ENCODE data around the gene PSMB9.

The PSMB9 gene

GRCh38 chr6:32857156-32857891, 3.3 kb downstream of the PSMB9 start:
- no peaks in the 10 kb centered on the region for H3K9me2 ChIP-seq (ENCODE audit: low read depth, low read length)
- peaks cover 36% of the 10 kb centered on the region for H3K36me3 ChIP-seq (ENCODE audit: insufficient read depth, low read length)
- TF ChIP-seq EZH2 (IDR thresholded peaks at IDR 0.05; ENCODE audit: borderline replicate concordance, low read length), result no peak
- TF ChIP-seq, protein P1, sequence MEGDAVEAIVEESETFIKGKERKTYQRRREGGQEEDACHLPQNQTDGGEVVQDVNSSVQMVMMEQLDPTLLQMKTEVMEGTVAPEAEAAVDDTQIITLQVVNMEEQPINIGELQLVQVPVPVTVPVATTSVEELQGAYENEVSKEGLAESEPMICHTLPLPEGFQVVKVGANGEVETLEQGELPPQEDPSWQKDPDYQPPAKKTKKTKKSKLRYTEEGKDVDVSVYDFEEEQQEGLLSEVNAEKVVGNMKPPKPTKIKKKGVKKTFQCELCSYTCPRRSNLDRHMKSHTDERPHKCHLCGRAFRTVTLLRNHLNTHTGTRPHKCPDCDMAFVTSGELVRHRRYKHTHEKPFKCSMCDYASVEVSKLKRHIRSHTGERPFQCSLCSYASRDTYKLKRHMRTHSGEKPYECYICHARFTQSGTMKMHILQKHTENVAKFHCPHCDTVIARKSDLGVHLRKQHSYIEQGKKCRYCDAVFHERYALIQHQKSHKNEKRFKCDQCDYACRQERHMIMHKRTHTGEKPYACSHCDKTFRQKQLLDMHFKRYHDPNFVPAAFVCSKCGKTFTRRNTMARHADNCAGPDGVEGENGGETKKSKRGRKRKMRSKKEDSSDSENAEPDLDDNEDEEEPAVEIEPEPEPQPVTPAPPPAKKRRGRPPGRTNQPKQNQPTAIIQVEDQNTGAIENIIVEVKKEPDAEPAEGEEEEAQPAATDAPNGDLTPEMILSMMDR (IDR thresholded peaks at IDR 0.05; ENCODE audit: low read length), result no peak
- H4K20me1 ChIP-seq (ENCODE audit: insufficient read depth, low read length), result no peaks in the 10 kb centered on the region
- H3K4me2 ChIP-seq (ENCODE audit: low read length), result no peak overlapping the region
- no peak overlapping the region for H3K4me3 ChIP-seq (ENCODE audit: low read depth, low read length, poor library complexity, severe bottlenecking)
- H3F3A ChIP-seq (ENCODE audit: insufficient read depth, low read length), result no peaks in the 10 kb centered on the region
- H2AFZ ChIP-seq (ENCODE audit: low read length), result no peak overlapping the region
- no peak overlapping the region for H3K9ac ChIP-seq (ENCODE audit: low read length)
- H3K4me1 ChIP-seq (ENCODE audit: insufficient read depth, low read length, severe bottlenecking), result peaks cover 27% of the 10 kb centered on the region
- no peaks in the 10 kb centered on the region for H3K27me3 ChIP-seq (ENCODE audit: insufficient read depth, low read length)
- H3K79me2 ChIP-seq (ENCODE audit: insufficient read depth, low read length), result no peaks in the 10 kb centered on the region
- no peak overlapping the region for H3K27ac ChIP-seq (ENCODE audit: low read depth, low read length, poor library complexity, severe bottlenecking)
- H3K9me3 ChIP-seq (ENCODE audit: low read length), result no peaks in the 10 kb centered on the region

DNA sequence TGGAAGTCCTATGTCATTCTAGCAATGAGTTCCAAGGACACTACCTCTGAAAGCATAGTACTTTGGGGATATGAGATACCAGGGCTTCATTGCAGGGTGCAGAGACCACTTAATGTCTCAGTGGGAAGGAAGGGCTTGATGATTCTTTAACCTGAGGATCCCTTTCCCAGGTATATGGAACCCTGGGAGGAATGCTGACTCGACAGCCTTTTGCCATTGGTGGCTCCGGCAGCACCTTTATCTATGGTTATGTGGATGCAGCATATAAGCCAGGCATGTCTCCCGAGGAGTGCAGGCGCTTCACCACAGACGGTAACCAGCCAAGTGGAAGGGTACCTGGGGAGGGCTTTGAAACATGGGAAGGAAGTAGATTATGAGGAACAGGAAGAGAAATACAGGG, 4.2 kb downstream of the PSMB9 start:
- Histone ChIP-seq H3K4me2 (ENCODE audit: low read length) (no peak overlapping the region), H3F3A (ENCODE audit: insufficient read depth, low read length) (no peaks in the 10 kb centered on the region), H3K4me3 (ENCODE audit: low read depth, low read length, poor library complexity, severe bottlenecking) (no peak overlapping the region), H3K4me1 (ENCODE audit: insufficient read depth, low read length, severe bottlenecking) (peaks cover 20% of the 10 kb centered on the region), H2AFZ (ENCODE audit: low read length) (no peak overlapping the region), H3K79me2 (ENCODE audit: insufficient read depth, low read length) (no peaks in the 10 kb centered on the region), H3K27ac (ENCODE audit: low read depth, low read length, poor library complexity, severe bottlenecking) (no peak overlapping the region), H3K9ac (ENCODE audit: low read length) (no peak overlapping the region), H3K9me3 (ENCODE audit: low read length) (no peaks in the 10 kb centered on the region), H4K20me1 (ENCODE audit: insufficient read depth, low read length) (no peaks in the 10 kb centered on the region), H3K36me3 (ENCODE audit: insufficient read depth, low read length) (peaks cover 36% of the 10 kb centered on the region), H3K27me3 (ENCODE audit: insufficient read depth, low read length) (no peaks in the 10 kb centered on the region), H3K9me2 (ENCODE audit: low read depth, low read length) (no peaks in the 10 kb centered on the region)
- TF ChIP-seq, protein P1 (IDR thresholded peaks at IDR 0.05; ENCODE audit: low read length), result no peak
- no peak for TF ChIP-seq EZH2 (IDR thresholded peaks at IDR 0.05; ENCODE audit: borderline replicate concordance, low read length)

GRCh38 chr6:32860674-32861073, 6.7 kb downstream of the PSMB9 start:
- H3F3A ChIP-seq (ENCODE audit: insufficient read depth, low read length), result no peaks in the 10 kb centered on the region
- no peak overlapping the region for H3K9ac ChIP-seq (ENCODE audit: low read length)
- no peaks in the 10 kb centered on the region for H3K79me2 ChIP-seq (ENCODE audit: insufficient read depth, low read length)
- no peak overlapping the region for H2AFZ ChIP-seq (ENCODE audit: low read length)
- no peaks in the 10 kb centered on the region for H4K20me1 ChIP-seq (ENCODE audit: insufficient read depth, low read length)
- H3K27me3 ChIP-seq (ENCODE audit: insufficient read depth, low read length), result no peaks in the 10 kb centered on the region
- H3K4me2 ChIP-seq (ENCODE audit: low read length), result no peak overlapping the region
- H3K36me3 ChIP-seq (ENCODE audit: insufficient read depth, low read length), result peaks cover 36% of the 10 kb centered on the region
- peaks cover 16% of the 10 kb centered on the region for H3K4me1 ChIP-seq (ENCODE audit: insufficient read depth, low read length, severe bottlenecking)
- no peak overlapping the region for H3K4me3 ChIP-seq (ENCODE audit: low read depth, low read length, poor library complexity, severe bottlenecking)
- no peak for TF ChIP-seq EZH2 (IDR thresholded peaks at IDR 0.05; ENCODE audit: borderline replicate concordance, low read length)
- TF ChIP-seq, protein P1 (IDR thresholded peaks at IDR 0.05; ENCODE audit: low read length), result no peak
- H3K9me2 ChIP-seq (ENCODE audit: low read depth, low read length), result no peaks in the 10 kb centered on the region
- H3K9me3 ChIP-seq (ENCODE audit: low read length), result no peaks in the 10 kb centered on the region
- no peak overlapping the region for H3K27ac ChIP-seq (ENCODE audit: low read depth, low read length, poor library complexity, severe bottlenecking)
